ENCODE measurements around the gene HLA-DPB1. TPM values are rescaled to one million over a fixed set of nuclear protein-coding genes. Genes with fewer than 3 reads are reported as not detected.
A peak's percentile ranks its signal among the peaks of the same experiment; 100 is the strongest.
"Not testable (repeated sequence)": the region's sequence is repeated elsewhere in the genome, so short reads cannot be mapped to it uniquely, and the experiment has no call there.

Gene HLA-DPB1
- total RNA-seq, 1 experiment from 2014 or later: not detected

DNA sequence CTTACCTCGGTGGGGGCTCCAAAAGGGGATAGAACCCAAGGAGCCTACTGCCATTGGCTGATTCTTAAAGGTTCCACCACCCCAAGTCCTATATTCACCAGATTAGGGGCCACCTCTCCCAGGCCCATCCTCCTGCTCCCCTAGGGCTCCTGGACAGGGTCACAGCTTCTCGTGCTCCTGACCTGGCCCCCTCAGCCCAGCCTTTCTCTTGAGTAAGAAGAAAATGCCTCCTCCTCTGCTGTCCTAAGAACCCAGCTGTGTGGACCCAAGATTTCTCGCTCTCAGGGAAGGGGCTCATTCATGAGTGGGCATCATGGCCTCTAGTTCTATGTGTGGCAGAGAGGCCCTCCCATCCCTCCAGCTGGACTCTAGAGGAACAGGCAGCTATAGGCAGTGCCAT, 16.6 kb downstream of the HLA-DPB1 start:
- in situ Hi-C loops (cut with HindIII; ENCODE audit: low sequenced_read_pairs): no loop called here
- DNase-seq (ENCODE audit: low spot score): no peak

GRCh38 chr6:33093855-33094254, 18.1 kb downstream of the HLA-DPB1 start:
- in situ Hi-C loops (cut with HindIII; ENCODE audit: low sequenced_read_pairs): no loop called here
- DNase-seq (ENCODE audit: low spot score): no peak

- DNase-seq (ENCODE audit: low spot score): no peak
- in situ Hi-C loops (cut with HindIII; ENCODE audit: low sequenced_read_pairs): no loop called here
Observed at GRCh38 chr6:33095681-33096080, 19.9 kb downstream of the HLA-DPB1 start.

GRCh38 chr6:33101121-33101737, 25.4 kb downstream of the HLA-DPB1 start:
- DNase-seq (ENCODE audit: low spot score); in situ Hi-C loops (cut with HindIII; ENCODE audit: low sequenced_read_pairs): not testable (repeated sequence)

DNA sequence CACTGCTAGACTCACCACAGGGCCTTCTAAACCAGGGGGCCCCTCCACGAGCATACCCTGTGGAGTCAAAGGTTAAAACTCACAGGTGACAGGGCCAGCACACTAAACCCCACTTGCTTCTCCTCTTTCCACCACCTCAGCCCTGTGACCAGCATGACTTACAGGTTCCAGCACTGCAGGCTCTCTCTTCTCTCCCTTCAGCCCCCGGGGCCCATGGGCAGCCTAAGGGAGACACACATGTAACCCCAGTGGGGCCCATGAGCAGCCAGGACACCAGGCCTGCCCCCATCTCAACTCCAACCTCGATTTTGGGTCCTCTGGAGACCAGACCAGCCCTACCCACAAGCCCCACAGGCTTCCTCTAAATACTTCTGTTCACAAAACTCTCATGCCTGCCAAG, 28.0 kb downstream of the HLA-DPB1 start:
- in situ Hi-C loops (cut with HindIII; ENCODE audit: low sequenced_read_pairs): no loop called here
- no peak for DNase-seq (ENCODE audit: low spot score)

DNA sequence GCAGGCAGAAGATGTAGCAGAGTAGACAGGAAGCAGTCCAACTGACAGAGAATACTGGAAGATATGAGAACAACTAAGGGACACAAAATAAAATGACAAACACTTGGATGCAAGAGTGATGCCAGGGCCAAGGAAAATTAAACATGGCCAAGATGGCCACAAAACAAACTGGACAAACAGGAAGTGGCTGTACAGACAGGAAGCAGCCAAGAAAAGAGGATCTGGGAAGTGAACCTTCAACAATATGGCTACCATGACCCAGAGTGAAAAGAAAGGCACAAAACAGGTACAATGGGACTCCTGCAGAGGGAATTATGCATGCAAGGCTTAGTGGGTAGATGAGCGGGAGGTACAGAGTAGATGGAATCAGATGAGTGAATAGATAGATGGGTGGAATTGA, 29.1 kb downstream of the HLA-DPB1 start:
- no peak for DNase-seq (ENCODE audit: low spot score)
- in situ Hi-C loops (cut with HindIII; ENCODE audit: low sequenced_read_pairs): no loop called here

DNA sequence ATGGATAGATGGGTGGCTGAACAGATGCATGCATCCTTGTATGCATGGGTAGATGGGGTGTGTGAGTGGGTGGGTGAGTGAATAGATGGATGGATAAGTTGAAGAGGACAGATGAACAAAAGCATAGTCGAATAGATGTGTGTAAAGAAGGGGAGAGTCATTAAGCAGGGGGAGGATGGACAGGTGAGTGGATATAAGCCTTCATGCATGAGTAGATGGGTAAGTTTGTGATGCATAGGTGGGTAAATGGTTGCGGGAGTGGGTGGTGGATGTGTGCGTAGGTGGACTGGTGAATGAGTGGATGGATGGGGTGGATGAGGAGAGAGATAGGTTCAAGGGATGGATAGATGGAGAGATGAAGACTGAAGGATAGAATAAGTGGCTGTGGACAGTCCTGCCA, 29.6 kb downstream of the HLA-DPB1 start:
- in situ Hi-C loops (cut with HindIII; ENCODE audit: low sequenced_read_pairs): no loop called here
- DNase-seq (ENCODE audit: low spot score): no peak

DNA sequence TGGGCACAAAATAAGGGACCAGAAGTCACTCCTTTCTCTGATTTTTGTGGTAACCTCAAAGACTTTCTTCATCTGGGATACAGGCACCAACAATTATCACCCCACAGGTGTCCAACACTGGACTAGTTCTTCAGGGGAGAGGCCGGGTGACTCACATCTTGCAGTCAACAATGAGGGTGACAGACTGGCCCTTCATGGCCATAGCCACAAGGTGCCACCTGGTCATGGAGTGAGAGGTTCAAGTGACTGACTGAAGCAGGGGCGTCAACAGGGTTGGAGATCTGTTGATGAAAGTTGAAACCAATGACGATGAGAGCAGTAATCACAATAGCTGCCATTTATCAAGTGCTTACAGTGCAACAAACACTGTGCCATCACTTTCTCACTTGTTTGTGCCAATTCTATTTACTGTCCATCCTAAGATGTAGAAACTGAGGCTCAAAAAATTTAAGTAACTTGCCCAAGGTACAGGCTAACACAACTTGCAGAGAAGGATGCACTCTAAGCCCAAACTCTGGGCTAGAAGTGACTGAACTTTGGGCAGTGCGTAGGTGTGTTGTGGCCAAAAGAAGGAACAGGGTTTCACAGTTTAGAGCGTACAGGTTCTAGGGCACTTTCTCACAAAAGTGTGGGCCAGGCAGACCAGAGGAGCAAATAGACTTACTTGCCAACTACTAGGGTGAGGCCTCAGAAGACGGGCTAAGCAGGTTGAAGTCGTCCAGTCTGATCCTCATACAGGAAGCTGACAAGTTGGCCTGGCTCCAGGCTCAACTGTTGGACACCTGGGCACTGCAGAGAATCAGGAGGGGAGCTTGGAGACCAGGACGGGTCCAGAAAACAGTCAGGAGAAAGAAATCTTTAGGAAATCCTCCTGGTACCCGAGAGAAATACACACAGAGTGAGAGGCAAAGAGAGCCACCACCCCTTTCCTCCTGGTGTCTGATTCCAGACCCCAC, 30.4 kb downstream of the HLA-DPB1 start:
- peak; percentile 71 for DNase-seq (ENCODE audit: low spot score)
- in situ Hi-C loops (cut with HindIII; ENCODE audit: low sequenced_read_pairs): no loop called here

GRCh38 chr6:33107641-33108040, 31.9 kb downstream of the HLA-DPB1 start:
- in situ Hi-C loops (cut with HindIII; ENCODE audit: low sequenced_read_pairs): no loop called here
- DNase-seq (ENCODE audit: low spot score): no peak

GRCh38 chr6:33108307-33108706, 32.5 kb downstream of the HLA-DPB1 start:
- in situ Hi-C loops (cut with HindIII; ENCODE audit: low sequenced_read_pairs): no loop called here

GRCh38 chr6:33112148-33112547, 36.4 kb downstream of the HLA-DPB1 start:
- in situ Hi-C loops (cut with HindIII; ENCODE audit: low sequenced_read_pairs): no loop called here

More at GRCh38 chr6:33108307-33108706, 32.5 kb downstream of the HLA-DPB1 start:
- peak; percentile 89 for DNase-seq (ENCODE audit: low spot score)

GRCh38 chr6:33113755-33114154, 38.0 kb downstream of the HLA-DPB1 start:
- DNase-seq (ENCODE audit: low spot score): no peak
- in situ Hi-C loops (cut with HindIII; ENCODE audit: low sequenced_read_pairs): no loop called here

More at GRCh38 chr6:33112148-33112547, 36.4 kb downstream of the HLA-DPB1 start:
- DNase-seq (ENCODE audit: low spot score): peak; percentile 95

DNA sequence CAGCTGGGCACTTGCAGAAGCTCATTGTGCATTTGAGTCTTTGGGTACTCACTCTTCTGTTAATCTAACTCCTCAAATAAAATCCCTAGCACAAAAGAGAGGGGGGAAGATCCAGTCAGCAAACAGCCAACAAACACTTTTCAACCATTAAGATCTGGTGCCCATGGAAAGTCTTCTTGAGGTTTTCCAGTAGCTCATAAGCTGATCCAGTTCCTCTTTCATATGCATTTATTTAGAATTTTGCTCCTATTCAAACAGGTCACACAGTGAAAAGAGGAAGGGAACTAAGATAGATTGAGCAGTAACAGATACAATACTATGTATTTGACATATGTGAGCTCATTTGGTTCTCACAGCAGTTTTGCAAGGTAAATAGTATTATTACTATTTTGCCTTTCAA, 38.6 kb downstream of the HLA-DPB1 start:
- in situ Hi-C loops (cut with HindIII; ENCODE audit: low sequenced_read_pairs): no loop called here
- DNase-seq (ENCODE audit: low spot score): no peak

- in situ Hi-C loops (cut with HindIII; ENCODE audit: low sequenced_read_pairs): no loop called here
- DNase-seq (ENCODE audit: low spot score): no peak
Observed at GRCh38 chr6:33116417-33116816, 40.6 kb downstream of the HLA-DPB1 start.

GRCh38 chr6:33116841-33117711, 41.3 kb downstream of the HLA-DPB1 start:
- DNase-seq (ENCODE audit: low spot score): peak; percentile 79

DNA sequence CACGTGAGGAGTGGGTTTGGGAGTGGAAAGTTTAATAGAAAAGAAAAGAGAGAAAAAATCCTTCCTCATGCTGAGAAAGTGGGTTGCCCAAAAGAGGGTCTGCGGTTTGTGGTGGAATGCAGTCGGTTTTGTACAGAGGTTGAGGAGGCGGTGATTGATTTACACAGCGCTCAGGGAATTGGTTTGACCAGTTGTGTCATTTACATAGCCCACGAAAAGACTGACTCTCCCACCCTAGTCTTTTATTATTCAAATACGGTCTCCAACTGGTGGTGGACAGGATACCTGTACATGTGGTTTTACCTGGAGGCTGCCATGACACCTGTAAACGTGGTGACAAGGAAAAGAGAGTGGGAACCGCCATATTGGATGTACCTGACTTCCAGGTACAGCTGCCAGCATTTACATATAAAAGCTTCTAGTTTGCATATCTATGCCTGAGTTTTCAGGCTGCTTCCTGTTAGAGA, 42.1 kb downstream of the HLA-DPB1 start:
- peak; percentile 52 for DNase-seq (ENCODE audit: low spot score)
- in situ Hi-C loops (cut with HindIII; ENCODE audit: low sequenced_read_pairs): no loop called here

More at GRCh38 chr6:33116841-33117711, 41.3 kb downstream of the HLA-DPB1 start:
- in situ Hi-C loops (cut with HindIII; ENCODE audit: low sequenced_read_pairs): no loop called here

GRCh38 chr6:33118525-33119123, 42.8 kb downstream of the HLA-DPB1 start:
- DNase-seq (ENCODE audit: low spot score): peak; percentile 86
- in situ Hi-C loops (cut with HindIII; ENCODE audit: low sequenced_read_pairs): no loop called here

DNA sequence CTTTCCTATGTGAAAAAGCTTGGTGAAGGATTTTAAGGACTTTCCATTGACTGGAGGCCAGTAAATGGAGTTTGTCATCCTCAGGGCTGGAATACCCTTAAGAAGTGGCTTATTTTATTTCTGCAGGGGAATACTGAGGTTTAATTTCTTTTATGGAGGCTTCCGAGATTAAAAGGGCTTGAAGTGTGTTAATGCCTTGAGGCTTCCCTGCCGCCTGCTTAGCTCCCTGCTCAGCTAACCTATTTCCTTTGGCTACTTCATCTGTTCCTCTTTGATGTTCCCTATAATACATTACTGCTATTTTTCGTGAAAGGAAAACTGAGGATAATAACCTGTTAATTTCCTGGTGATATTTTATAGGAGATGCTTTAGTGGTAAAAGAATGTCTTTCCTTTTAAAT, 44.2 kb downstream of the HLA-DPB1 start:
- in situ Hi-C loops (cut with HindIII; ENCODE audit: low sequenced_read_pairs): no loop called here
- DNase-seq (ENCODE audit: low spot score): no peak

GRCh38 chr6:33123181-33123580, 47.4 kb downstream of the HLA-DPB1 start:
- in situ Hi-C loops (cut with HindIII; ENCODE audit: low sequenced_read_pairs): no loop called here
- DNase-seq (ENCODE audit: low spot score): no peak

Measured in G401 (cell line).